HG02759 (cell line): ENCODE measurements around the gene DOCK8.
A peak's percentile ranks its signal among the peaks of the same experiment; 100 is the strongest.

Experiments used
- ATAC-seq: cut with Tn5 transposase; IDR thresholded peaks from one replicate; pipeline ENCODE4 v1.9.1; 2021; ENCODE audit warnings: mild to moderate bottlenecking, moderate library complexity; ENCODE audit not compliant: unreplicated experiment

Gene DOCK8

DNA sequence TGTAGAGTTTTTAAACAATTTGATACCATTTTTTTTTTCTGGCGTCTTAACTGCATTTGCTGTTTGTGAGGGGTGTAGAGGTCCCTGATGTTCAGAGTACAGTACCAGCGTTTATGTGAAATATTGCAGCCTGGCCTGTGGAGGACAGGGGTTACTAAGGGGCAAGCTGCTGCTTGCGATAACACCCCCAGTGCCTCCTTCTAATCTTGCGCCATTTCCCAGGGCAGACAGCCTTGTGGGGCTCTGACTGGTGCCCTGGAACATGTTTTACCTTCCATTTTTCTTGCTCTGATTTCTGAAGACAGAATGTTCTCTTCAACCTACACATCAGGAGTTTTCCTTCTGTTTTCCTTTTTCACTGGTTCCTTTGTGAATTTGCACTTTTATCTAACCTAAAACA is 142.9 kb downstream of the DOCK8 start:
- ATAC-seq = no peak

- ATAC-seq = no peak
Observed at GRCh38 chr9:362561-363273, 148.1 kb downstream of the DOCK8 start.

- ATAC-seq = no peak
Observed at GRCh38 chr9:363274-363612, 148.6 kb downstream of the DOCK8 start.

GRCh38 chr9:365436-365835 is 150.8 kb downstream of the DOCK8 start:
- no peak for ATAC-seq

DNA sequence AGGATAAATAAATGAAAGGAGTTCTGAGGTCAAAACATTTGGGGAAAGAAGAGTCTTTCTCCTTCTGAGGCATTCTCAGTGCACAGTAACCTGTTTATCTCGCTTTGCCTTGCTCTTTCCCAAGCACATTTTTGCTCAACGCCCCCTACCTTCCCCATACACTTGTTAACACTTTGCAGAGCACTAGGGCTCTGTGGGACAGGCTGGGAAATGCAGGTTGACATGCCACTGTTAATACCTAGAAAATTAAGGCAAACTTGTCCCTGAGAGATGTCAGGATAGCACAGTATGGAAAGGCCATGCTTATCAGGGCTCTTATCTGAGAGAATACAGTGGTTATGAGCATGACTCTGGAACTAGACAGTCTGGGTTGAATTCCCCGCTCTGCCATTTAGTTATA is 152.0 kb downstream of the DOCK8 start:
- ATAC-seq = no peak

DNA sequence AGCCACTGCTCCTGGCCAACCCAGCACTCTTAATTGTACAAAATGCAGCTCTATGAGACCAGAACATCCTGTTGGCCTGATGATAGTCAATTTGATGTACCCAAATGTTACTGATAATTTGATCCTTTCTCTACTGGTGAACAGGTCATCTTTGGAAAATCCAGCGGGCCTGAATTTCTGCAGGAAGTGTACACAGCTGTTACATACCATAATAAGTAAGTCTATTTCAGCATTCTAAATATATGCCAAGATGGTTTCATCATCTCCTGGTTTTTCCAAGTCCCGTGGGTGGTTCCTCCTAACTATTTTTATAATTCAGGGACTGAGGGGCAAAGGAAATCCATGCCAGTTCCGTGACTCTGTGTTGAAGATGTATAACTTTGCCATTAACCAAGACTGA is 155.4 kb downstream of the DOCK8 start:
- no peak for ATAC-seq

- no peak for ATAC-seq
Observed at GRCh38 chr9:371349-371748, 156.7 kb downstream of the DOCK8 start.

- no peak for ATAC-seq
Observed at GRCh38 chr9:372128-372527, 157.5 kb downstream of the DOCK8 start.

GRCh38 chr9:373759-374206 is 159.1 kb downstream of the DOCK8 start:
- ATAC-seq = no peak

- no peak for ATAC-seq
Observed at GRCh38 chr9:374736-375135, 160.1 kb downstream of the DOCK8 start.

DNA sequence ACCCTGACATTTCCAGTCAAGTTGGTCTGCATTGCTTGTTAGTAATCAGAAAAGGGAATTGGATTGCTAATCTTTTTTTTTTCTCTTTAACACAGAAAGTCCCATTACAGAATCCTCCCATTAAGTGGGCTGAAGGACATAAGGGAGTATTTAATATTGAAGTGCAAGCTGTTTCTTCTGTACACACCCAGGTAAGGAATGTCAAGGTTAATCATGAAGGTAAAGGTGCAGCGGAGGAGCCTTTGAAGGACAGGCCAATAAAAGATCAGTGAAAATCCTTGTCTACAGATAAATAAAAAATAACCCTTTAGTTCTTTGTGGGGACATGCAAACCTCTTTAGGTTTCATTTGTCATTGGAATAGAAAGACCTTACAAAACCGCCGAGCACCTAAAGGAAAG is 161.4 kb downstream of the DOCK8 start:
- no peak for ATAC-seq

DNA sequence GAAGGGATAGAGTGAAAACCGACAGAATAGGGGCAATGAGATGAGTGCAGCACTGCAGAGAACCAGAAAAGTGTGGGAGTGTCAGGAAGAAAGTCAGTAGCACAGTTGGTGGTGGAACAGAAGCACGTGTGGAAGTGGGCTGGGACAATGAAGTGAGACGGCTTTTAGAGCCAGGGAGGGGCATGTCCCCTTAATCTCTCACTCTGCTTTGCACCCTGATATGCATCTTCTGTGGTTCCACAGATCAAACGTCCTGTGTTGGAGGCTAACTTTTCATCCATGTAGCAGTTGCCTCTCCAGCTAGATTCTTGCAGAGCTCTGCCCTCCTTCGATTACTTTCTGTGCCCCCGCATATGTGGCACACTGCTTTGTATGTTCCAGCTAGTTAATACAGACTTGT is 163.6 kb downstream of the DOCK8 start:
- no peak for ATAC-seq

GRCh38 chr9:382383-382782 is 167.7 kb downstream of the DOCK8 start:
- ATAC-seq = no peak

DNA sequence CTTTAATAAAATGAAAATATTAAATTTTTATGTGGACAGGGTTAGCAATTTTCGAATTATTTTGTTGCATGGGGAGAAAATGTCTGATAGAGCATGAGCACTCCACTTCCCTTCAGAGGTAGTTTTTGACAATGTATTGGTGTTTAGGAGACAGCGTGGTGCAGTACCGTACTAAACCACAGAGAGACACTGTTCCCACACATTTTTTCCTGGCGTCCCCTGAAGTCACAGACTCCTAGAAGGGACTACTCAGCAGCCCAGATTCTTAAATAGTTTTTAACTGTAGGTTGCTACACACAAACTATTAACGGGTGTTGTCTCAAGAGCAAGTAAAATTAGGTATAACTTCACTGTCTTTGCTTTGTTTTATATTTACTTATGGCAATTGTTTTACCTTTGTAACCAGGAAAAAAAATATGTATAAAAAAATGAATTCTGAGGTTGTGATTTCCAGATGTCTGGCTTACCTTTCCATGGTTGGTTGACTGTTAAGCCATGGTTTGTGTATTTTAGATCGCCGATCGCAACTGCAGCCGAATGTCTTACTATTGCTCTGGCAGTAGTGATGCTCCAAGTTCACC is 171.2 kb downstream of the DOCK8 start:
- ATAC-seq = no peak

- ATAC-seq = peak; percentile 53
Observed at GRCh38 chr9:389159-389558, 174.5 kb downstream of the DOCK8 start.

GRCh38 chr9:389758-390157 is 175.1 kb downstream of the DOCK8 start:
- no peak for ATAC-seq

GRCh38 chr9:392077-392804 is 177.6 kb downstream of the DOCK8 start:
- ATAC-seq = no peak

DNA sequence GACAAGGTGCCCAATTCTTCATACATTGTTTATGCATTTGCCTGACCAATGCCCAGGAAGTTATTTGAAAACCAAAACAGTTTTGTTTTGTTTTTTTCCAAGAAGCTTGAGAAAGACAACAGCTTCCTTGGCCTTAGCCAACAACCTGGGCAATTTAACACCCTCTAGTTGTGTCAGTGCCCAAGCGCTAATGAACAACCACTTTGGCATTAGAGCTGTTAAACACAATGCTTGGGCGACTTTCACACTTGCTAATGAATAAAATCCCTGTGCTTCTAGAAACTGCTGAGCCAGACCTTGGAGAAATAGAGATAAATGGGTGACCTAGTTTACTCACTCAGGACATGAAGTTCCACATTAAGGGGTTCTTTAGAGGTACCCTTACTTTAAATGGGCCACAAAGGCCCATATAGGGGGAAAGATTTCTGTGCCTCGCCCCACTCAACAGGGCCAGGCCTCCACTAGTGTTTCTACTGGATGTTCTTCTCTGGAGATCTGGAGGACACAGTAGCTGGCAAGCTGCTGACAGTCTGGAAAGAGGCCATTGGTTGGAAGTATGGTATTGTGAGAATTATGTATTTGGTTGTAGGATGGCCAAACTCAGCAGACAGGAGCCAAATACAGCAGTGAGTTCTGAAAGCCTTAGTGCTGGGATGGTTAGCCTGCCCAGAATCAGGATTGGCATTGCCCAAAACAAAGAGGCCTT is 179.8 kb downstream of the DOCK8 start:
- ATAC-seq = no peak

DNA sequence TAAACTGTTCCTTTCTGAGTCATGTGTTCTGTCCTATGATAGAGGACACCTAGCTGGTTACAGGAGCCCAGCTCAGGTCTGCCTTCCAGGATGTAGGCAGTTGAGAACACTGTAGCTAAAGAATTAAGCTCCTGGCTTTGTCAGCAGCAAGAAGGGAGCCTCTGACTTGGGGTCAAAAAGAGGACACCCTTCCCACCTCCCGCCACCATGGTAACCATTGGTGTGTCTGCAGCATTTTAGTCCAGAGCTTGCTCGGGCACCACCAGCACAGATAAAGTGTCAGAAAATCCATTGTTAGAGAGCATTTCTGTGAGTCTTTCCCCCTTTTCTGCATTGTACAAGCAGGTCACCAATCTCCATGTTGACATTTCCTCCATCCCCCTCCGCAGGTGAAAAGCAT is 181.7 kb downstream of the DOCK8 start:
- no peak for ATAC-seq

DNA sequence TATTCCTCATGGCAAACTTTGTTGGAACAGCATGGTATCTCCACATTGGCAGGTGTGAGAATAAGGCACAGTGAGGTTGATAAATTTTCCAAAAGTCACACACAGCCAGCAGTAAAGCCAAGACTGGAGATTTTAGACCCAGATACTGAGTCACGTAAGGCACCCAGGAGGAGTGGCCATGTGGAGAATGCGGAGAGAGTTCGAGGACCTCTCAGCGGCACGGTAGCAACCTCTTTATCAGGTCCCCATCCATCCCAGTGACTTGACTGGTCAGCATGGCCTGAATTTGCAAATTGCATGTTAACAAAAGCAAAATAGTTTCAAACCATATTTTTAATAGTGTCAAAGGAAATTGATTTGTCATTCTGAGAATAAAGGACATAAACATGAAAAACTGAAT is 183.4 kb downstream of the DOCK8 start:
- no peak for ATAC-seq

- ATAC-seq = no peak
Observed at GRCh38 chr9:401223-401622, 186.6 kb downstream of the DOCK8 start.

GRCh38 chr9:404234-404633 is 189.6 kb downstream of the DOCK8 start:
- no peak for ATAC-seq
